Kidney (tissue), 14 donors: ENCODE data around the gene GPATCH11. TPM values are rescaled to one million over a fixed set of nuclear protein-coding genes. Genes with fewer than 3 reads are reported as not detected.

Experiments used
- DNase-seq, 5 donors: peaks; one replicate each; pipeline ENCODE4 v3.0.0-alpha.2; 2013 to 2020
- FAIRE-seq: peaks from 2 replicates; lab custom pipeline; 2012; peaks lifted over from hg19 to GRCh38; lab: Jason Lieb, UNC
- H3K27ac ChIP-seq, 2 donors: one replicate each; pipeline ENCODE4 v1.7.0; 2013; ENCODE audit warnings: low read depth in 2 of 2, low read length in 2 of 2, inconsistent platforms in 1 of 2
- H3K27me3 ChIP-seq: one replicate; pipeline ENCODE4 v1.7.1; 2013; ENCODE audit warnings: low read length, inconsistent platforms; ENCODE audit not compliant: control insufficient read depth, insufficient read depth
- H3K36me3 ChIP-seq, 3 donors: one replicate each; pipeline versions ENCODE4 v1.7.0 to v1.7.1; 2013; ENCODE audit warnings: low read length in 3 of 3, control low read depth in 1 of 3, inconsistent platforms in 1 of 3; ENCODE audit not compliant: insufficient read depth in 3 of 3, control insufficient read depth in 2 of 3
- H3K4me1 ChIP-seq, 3 donors: one replicate each; pipeline versions ENCODE4 v1.7.0 to v1.7.1; 2013; ENCODE audit warnings: low read length in 3 of 3, inconsistent platforms in 1 of 3, low read depth in 1 of 3; ENCODE audit not compliant: control insufficient read depth in 2 of 3, insufficient read depth in 2 of 3
- H3K4me3 ChIP-seq, 3 donors: one replicate each; pipeline versions ENCODE4 v1.7.0 to v1.8.1; 2013; ENCODE audit warnings: low read length in 3 of 3, control low read depth in 1 of 3, inconsistent platforms in 1 of 3
- H3K9ac ChIP-seq, 3 donors: one replicate each; pipeline versions ENCODE4 v1.7.0 to v1.7.1; 2013; ENCODE audit warnings: low read length in 3 of 3, control low read depth in 1 of 3, inconsistent platforms in 1 of 3
- H3K9me3 ChIP-seq, 3 donors: one replicate each; pipeline versions ENCODE4 v1.7.0 to v1.7.1; 2013; ENCODE audit warnings: low read length in 3 of 3, control low read depth in 1 of 3, inconsistent platforms in 1 of 3; ENCODE audit not compliant: control insufficient read depth in 2 of 3, insufficient read depth in 1 of 3
- CTCF ChIP-seq: IDR thresholded peaks from 3 replicates; pipeline ENCODE4 v1.5.1; 2012; ENCODE audit warnings: mild to moderate bottlenecking, moderate library complexity, borderline replicate concordance; ENCODE audit not compliant: insufficient read depth; ENCODE audit errors: extremely low read depth
- intact Hi-C: fragments of 100-400 bp; cut with DNase I; formaldehyde crosslinking; loops from one replicate; pipeline ENCODE4 v1.11.1; 2022
- polyA plus RNA-seq: library from polyadenylated mRNA; stranded (reverse); fragments of 350-450 nt; fragmentation: Illumina TruSeq; extraction: RNeasy Lipid Tissue Mini Kit (QIAGEN cat#74804); gene quantifications from one replicate; pipeline ENCODE4 v1.2.3, GENCODE V29; 2014; ENCODE audit warnings: low read depth, low replicate concordance; ENCODE audit not compliant: insufficient read depth
- total RNA-seq: library from RNA; stranded (reverse); fragmentation: NEBNext Ultra II Directional; extraction: Animal tissue kit (Norgen Biotek cat#: 25700); gene quantifications from one replicate; pipeline ENCODE4 v1.2.1, GENCODE V29; 2021
- donor health status: control.
- donor health status: control.
- donor health status: control.
- donor health status: control.
- donor health status: control.
- donor health status: DM: yes; HTN: yes; CAD: no.
- donor health status: Normal renal cell carcinoma (clear cell type).

Gene GPATCH11
- total and polyA plus RNA-seq, 2 donors from 2014 or later = 3.3 to 6.0 TPM

GRCh38 chr2:37061013-37061711 lies 23.2 kb upstream of the GPATCH11 start:
- H3K27ac ChIP-seq = no peak overlapping the region
- H3K27me3 ChIP-seq = no peaks in the 10 kb centered on the region
- intact Hi-C loops = no loop called here
- H3K4me3 ChIP-seq = no peak overlapping the region
- H3K4me1 ChIP-seq = no peaks in the 10 kb centered on the region
- no peak for FAIRE-seq
- no peak for DNase-seq
- H3K9me3 ChIP-seq = no peaks in the 10 kb centered on the region
- no peak for TF ChIP-seq CTCF
- no peak overlapping the region for H3K9ac ChIP-seq
- peaks cover 7 to 32% (median 28%) of the 10 kb centered on the region in 3 donors for H3K36me3 ChIP-seq

- peaks cover 7 to 31% (median 25%) of the 10 kb centered on the region in 3 donors for H3K36me3 ChIP-seq
Measured at GRCh38 chr2:37061776-37062175, 22.5 kb upstream of the GPATCH11 start.

DNA sequence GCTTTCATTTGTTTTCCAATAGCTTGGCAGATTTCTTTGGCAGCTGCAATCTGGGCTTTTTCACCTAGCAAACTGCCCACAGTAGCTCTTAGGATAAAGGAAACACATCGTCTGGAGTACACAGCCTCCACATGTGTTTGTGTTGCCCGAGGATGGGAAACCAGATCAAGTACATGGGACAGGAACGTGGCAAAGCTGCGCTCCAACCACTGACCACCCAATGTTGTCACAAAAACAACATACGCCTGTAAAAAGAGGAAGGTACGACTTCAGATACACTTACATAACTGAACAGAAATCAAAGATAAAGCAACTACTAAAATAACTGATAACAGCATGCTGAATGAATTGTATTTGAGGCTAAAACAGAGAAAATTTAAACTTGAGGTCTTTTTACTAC lies 15.6 kb upstream of the GPATCH11 start:
- no peaks in the 10 kb centered on the region for H3K9me3 ChIP-seq
- peaks cover 7 to 35% (median 17%) of the 10 kb centered on the region in 3 donors for H3K36me3 ChIP-seq
- no peak for DNase-seq
- H3K4me3 ChIP-seq = no peak overlapping the region
- H3K4me1 ChIP-seq = no peaks in the 10 kb centered on the region
- FAIRE-seq = no peak
- no peak for TF ChIP-seq CTCF
- no peak overlapping the region for H3K27ac ChIP-seq
- H3K27me3 ChIP-seq = no peaks in the 10 kb centered on the region
- intact Hi-C loops = no loop called here
- H3K9ac ChIP-seq = no peak overlapping the region

More at GRCh38 chr2:37061776-37062175, 22.5 kb upstream of the GPATCH11 start:
- no peak for DNase-seq
- no peak overlapping the region for H3K4me3 ChIP-seq
- H3K4me1 ChIP-seq = no peaks in the 10 kb centered on the region
- intact Hi-C loops = no loop called here
- H3K9ac ChIP-seq = no peak overlapping the region
- no peak overlapping the region for H3K27ac ChIP-seq
- no peak for FAIRE-seq
- no peaks in the 10 kb centered on the region for H3K27me3 ChIP-seq
- TF ChIP-seq CTCF = no peak
- no peaks in the 10 kb centered on the region for H3K9me3 ChIP-seq
